Lower leg skin (tissue), 4 donors: ENCODE data around the gene FAM24B. TPM values are rescaled to one million over a fixed set of nuclear protein-coding genes. Genes with fewer than 3 reads are reported as not detected.

Source experiments
- DNase-seq, 2 donors: peaks; one replicate each; pipeline ENCODE4 v3.0.0-alpha.2; 2019; ENCODE audit warnings: low spot score in 2 of 2
- H3K4me3 ChIP-seq: fragments of 200-600 bp; sonication (generic); 2 replicates; pipeline ENCODE4 v1.5.1; 2017; ENCODE audit warnings: mild to moderate bottlenecking, low read depth; ENCODE audit not compliant: poor library complexity, severe bottlenecking
- POLR2A ChIP-seq, 2 donors: fragments of 450-650 bp; IDR thresholded peaks; one replicate each; pipeline ENCODE4 v1.6.1; 2016 to 2017; ENCODE audit warnings: antibody characterized with exemption in 2 of 2, mild to moderate bottlenecking in 1 of 2, moderate library complexity in 1 of 2
- WGBS, 2 donors: methylation state at CpG; one replicate each; pipeline ENCODE4 v1.1.5; 2018; 5-methylcytosine and 5-hydroxymethylcytosine counted together
- intact Hi-C: fragments of 100-400 bp; cut with DNase I; formaldehyde crosslinking; loops from one replicate; pipeline ENCODE4 v1.15.0; 2023; ENCODE audit warnings: low total_unique reads
- total RNA-seq, 4 donors: library from RNA; depleted of rRNA; stranded (reverse); fragments of >200 nt; gene quantifications; one replicate each; pipeline ENCODE4 v1.1.0, GENCODE V29; 2016
- TF ChIP-seq, protein P1 (sequence below), 3 donors: fragments of 450-650 bp; IDR thresholded peaks; one replicate each; pipeline ENCODE4 v1.5.1; 2016; ENCODE audit warnings: antibody characterized with exemption in 3 of 3, mild to moderate bottlenecking in 3 of 3, moderate library complexity in 2 of 3

The FAM24B gene
- total RNA-seq, 4 donors from 2014 or later: 1.4 to 5.3 (median 4.0) TPM

DNA sequence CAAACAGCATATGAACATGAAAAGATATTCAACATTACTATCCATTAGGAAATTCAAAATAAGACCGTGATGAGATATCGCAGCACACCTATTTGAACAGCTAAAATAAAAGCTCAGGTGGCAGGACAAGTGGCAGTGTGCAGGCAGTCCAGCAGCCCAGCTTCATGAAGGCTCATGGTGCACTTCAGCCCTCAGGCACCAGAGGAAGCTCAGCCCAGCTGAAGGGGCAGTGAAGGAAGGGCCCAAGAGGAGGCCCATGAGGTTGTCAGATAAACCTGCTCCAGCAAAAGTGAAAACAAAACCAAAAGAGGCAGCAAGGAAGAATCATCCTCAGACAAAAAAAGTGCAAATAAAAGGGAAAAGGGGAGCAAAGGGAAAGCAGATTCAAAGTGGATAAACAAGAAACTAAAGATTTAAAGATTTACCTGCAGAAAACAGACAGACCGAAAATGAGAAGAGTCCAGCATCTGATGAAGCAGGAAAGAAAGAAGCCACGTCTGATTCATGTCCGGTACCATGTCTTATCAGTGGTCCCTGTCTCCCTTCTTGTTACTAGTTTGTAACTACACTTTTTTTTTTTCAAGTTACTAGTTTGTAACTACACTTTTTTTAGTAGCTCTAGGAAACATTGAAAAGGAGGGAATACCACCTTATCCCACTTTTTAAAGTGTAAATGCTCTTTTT, 15.0 kb upstream of the FAM24B start:
- WGBS, 2 donors: 82 to 88% methylated on average over 5 of the region's 5 CpGs
- TF ChIP-seq, protein P1, sequence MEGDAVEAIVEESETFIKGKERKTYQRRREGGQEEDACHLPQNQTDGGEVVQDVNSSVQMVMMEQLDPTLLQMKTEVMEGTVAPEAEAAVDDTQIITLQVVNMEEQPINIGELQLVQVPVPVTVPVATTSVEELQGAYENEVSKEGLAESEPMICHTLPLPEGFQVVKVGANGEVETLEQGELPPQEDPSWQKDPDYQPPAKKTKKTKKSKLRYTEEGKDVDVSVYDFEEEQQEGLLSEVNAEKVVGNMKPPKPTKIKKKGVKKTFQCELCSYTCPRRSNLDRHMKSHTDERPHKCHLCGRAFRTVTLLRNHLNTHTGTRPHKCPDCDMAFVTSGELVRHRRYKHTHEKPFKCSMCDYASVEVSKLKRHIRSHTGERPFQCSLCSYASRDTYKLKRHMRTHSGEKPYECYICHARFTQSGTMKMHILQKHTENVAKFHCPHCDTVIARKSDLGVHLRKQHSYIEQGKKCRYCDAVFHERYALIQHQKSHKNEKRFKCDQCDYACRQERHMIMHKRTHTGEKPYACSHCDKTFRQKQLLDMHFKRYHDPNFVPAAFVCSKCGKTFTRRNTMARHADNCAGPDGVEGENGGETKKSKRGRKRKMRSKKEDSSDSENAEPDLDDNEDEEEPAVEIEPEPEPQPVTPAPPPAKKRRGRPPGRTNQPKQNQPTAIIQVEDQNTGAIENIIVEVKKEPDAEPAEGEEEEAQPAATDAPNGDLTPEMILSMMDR (IDR thresholded peaks at IDR 0.05): no peak
- TF ChIP-seq POLR2A (IDR thresholded peaks at IDR 0.05): no peak
- DNase-seq: no peak
- H3K4me3 ChIP-seq: no peak overlapping the region
- intact Hi-C loops: no loop called here

DNA sequence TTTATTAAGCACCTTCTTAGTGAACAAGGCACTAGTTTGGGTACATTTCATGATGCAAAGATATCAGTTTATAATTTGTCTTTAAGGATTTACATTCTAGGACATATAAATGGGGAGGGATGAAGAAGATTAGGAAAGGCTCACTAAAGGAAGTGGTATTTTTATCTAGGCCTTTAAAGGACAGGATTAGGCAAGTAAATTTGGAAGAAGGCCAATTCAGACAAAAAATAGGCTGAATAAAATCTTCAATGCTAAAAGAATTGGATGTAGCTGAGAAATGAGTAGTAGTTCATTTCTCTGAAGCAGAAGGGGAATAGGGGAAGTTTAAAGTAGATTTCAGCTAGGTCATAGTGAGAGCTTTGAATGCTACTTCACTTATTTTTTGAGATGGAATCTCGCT, 4.8 kb upstream of the FAM24B start:
- intact Hi-C loops: no loop called here
- no peak for TF ChIP-seq POLR2A (IDR thresholded peaks at IDR 0.05)
- TF ChIP-seq, protein P1 (IDR thresholded peaks at IDR 0.05): no peak
- WGBS, 2 donors: 83 to 88% methylated on average over 1 of the region's 1 CpG

DNA sequence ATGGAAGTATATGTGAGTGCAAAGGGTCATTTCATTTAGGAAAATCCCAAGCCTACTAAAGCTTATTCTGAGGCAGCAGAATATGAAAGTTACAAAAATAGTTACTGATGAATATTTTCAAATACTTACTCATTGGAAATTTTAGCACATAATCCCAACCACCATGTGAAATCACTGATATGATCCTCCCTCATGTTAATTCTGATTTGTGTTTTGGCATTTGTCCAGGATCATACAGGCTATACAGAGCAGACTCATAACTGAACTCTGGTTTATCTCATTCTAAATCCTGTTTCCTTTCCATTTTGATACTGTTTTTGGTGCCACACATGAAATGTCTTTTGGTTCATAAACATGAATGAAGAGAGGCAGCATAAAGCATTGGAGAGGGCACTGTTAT, 3.4 kb upstream of the FAM24B start:
- no peak overlapping the region for H3K4me3 ChIP-seq
- TF ChIP-seq, protein P1 (IDR thresholded peaks at IDR 0.05): no peak
- TF ChIP-seq POLR2A (IDR thresholded peaks at IDR 0.05): no peak
- DNase-seq: no peak
- intact Hi-C loops: no loop called here

More for the DNA sequence above, 4.8 kb upstream of the FAM24B start:
- no peak for DNase-seq
- H3K4me3 ChIP-seq: no peak overlapping the region

DNA sequence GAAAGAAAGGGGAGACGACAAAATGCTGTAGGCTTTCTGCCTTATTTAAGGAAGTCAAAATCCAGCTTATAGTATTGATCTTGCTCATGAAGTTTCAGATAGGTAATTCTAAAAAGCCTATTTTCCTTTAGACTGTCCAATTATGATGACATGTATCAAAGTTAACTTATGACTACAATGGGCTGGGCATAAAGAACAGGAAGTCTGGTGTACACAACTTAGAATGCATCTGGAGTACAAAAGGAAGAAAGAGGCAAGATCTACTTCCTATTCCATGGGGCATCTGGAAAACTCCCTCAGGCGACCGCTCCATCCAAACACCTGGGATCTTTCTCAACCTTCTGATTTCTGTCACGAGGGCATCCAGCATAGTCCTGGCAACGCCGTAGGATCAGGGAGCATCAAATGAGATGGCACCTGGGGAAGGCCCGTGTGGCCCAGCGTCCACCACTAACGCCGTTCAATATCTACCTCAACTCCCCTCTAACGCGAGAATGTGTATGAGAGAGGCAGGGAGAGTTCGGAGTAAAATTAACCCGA, 512 bp downstream of the FAM24B start:
- DNase-seq: no peak
- WGBS, 2 donors: 34 to 43% methylated on average over 14 of the region's 14 CpGs
- peak overlapping the region; percentile 55 for H3K4me3 ChIP-seq

DNA sequence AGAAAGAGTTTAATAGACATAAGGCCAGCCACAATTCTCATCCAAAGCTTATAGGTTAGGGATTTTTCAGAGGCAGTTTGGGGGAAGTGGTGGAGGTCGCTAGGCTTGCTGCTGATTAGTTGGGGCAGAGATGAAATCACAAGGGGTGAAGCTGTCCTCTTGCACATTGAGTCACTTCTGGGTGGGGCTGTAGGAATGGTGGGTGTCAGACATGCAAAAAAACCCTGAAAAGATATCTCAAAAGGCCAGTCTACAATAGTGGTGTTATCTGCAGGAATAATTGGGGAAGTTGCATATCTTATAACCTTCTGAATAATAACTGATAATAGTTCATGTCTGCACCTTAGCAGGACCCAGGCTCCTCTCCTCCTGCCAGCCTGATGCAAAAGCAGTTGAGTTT, 2.1 kb downstream of the FAM24B start:
- TF ChIP-seq, protein P1 (IDR thresholded peaks at IDR 0.05): no peak
- no peak for TF ChIP-seq POLR2A (IDR thresholded peaks at IDR 0.05)
- WGBS, 2 donors: 70 to 77% methylated on average over 1 of the region's 1 CpG
- DNase-seq: no peak
- no peak overlapping the region for H3K4me3 ChIP-seq
- intact Hi-C loops: no loop called here

More for the DNA sequence above, 512 bp downstream of the FAM24B start:
- TF ChIP-seq POLR2A (IDR thresholded peaks at IDR 0.05): no peak
- TF ChIP-seq, protein P1 (IDR thresholded peaks at IDR 0.05): no peak
- intact Hi-C loops: no loop called here

DNA sequence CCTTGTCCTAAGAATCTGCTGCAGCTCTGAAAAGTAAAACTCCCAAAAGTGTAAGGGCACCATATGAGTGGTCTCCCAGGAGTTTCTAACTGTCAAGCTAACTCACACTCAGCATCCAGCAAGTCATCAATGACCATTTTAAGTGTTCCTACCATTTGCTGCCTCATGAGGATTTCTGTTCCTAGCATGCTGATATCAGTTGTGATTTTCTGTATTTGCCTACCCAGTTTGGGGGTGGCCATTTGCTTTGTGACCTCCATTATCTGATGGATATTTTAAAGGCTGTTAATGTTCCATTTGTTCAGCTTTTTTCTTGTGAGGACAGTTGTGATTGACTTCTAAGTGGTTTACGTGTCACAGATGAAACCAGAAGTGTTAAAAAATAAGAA, 2.9 kb downstream of the FAM24B start:
- no peak for DNase-seq
- WGBS, 2 donors: 93 to 96% methylated on average over 1 of the region's 1 CpG
- intact Hi-C loops: no loop called here
- TF ChIP-seq, protein P1 (IDR thresholded peaks at IDR 0.05): no peak
- TF ChIP-seq POLR2A (IDR thresholded peaks at IDR 0.05): no peak
- no peak overlapping the region for H3K4me3 ChIP-seq
